ENCODE data around the gene PPP1R9A.

The PPP1R9A gene

DNA sequence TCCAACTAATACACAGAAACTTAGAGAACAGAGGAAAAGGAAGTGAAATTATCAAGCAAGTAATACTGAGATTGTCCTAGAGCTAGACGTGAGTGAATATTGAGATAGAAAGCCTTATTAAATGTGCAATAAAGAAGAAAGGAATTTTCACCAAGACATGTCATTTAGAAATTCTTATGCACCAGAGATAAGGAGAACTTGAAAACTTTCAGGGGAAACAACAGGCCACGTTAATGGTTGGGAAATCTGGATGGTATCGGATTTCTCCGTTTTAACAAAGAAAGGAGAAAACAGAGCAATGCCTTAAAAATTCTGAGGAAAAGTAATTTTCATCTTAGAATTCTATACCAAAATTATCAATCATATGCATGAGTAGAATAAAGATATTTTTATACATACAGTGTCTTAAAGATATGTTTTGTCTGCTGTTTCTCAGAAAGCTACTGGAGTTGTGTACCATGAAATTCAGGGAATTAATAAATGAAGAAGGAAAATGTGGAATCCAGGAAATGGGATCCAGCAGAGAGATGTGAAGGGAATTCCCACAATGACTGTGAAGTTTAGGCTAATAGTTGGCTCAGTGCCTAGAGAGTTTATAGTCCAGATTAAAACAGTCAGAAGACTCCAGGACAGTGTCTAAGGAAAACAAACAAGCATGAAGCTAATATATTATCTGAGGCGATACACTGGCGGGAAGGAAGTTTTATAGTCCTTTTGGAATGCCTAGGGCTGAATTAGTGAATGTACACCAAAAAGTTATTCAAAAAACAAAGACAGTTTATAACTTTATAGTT lies 159.5 kb downstream of the PPP1R9A start:
- DNase-seq, result no peak

DNA sequence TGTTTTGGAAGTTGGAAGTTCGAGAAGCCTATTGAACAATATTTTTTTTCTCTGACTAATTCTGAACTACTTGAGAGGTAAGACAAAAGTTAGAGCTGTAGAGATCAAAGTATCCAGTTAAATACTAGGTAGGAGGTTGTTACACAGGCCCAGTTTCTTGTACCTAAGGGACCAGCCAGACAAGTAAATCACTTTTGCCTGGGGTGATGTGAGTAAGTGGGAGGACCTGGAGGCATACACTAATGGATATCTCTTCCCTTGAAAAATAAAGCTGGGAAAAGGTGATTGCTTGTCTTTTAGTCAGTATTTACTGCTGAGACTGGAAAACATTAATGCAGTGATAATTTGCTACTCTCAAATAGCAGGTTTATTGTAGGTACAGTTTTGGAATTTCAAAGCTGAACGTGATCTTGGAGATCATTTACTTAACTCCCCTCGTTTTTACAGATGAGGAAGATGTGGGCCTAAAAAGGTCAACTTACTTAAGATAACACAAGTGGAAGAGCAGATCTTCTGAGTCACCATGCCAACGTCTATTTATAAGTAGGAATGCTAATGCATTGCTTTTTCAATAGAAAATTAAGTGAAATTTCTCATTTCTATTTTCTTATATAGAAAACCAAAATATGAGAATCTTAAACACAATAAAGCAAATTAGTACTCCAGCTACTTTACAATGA lies 181.3 kb downstream of the PPP1R9A start:
- DNase-seq (no peak), ATAC-seq (no peak)
- no peaks in the 10 kb centered on the region for H3K9me3 Mint-ChIP-seq
- no peaks in the 10 kb centered on the region for H3K4me1 Mint-ChIP-seq
- H3K4me3 Mint-ChIP-seq, result no peak overlapping the region
- H3K27me3 Mint-ChIP-seq, result no peaks in the 10 kb centered on the region
- no peak overlapping the region for H3K27ac Mint-ChIP-seq

More for the DNA sequence above, 159.5 kb downstream of the PPP1R9A start:
- Mint-ChIP-seq H3K9me3 (no peaks in the 10 kb centered on the region), H3K4me3 (no peak overlapping the region), H3K27me3 (no peaks in the 10 kb centered on the region), H3K27ac (no peak overlapping the region), H3K4me1 (no peaks in the 10 kb centered on the region)
- no peak for ATAC-seq

DNA sequence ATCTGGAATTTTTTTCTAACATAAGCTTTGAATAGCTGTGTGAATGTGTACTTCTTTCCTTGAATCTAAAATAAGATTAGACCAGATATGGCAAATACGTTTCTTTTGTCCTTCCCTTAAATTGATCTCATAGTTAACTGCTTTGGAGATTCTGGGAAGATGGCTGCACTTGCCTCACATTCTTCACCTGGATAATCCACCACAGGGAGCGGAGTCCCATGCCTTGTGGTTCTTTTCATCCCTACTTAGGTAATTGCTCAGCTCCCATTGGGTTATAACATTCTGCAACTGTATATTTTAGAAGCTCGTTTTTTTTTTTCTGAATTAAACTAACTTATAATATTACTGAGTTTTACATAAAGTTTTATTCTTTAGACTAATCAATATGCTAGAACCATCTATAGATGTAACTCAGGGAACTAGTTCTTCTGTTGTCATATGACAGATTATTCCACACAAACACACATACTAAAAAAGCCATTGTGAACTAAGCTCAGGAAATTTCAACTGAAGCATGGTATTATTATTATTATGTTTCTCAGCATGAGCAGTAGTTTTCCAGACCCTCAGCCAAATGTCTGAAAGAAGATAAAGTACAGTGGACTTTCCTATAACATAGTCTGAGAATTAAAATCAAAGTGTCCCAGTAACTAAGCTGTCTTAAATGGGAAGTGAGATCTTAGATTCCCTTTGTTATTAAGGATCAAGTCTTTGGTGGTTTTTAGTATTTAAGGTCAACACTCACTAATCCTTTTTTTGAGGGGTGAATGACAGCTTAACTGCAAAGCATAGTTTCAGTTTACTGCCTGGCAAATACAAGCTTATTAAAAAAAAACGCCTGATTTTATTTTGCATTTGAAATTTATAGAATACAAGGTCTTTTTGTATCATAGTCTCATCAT lies 182.3 kb downstream of the PPP1R9A start:
- Mint-ChIP-seq H3K27ac (no peak overlapping the region), H3K4me1 (no peaks in the 10 kb centered on the region), H3K4me3 (no peak overlapping the region), H3K9me3 (no peaks in the 10 kb centered on the region), H3K27me3 (no peaks in the 10 kb centered on the region)
- no peak for ATAC-seq
- no peak for DNase-seq

DNA sequence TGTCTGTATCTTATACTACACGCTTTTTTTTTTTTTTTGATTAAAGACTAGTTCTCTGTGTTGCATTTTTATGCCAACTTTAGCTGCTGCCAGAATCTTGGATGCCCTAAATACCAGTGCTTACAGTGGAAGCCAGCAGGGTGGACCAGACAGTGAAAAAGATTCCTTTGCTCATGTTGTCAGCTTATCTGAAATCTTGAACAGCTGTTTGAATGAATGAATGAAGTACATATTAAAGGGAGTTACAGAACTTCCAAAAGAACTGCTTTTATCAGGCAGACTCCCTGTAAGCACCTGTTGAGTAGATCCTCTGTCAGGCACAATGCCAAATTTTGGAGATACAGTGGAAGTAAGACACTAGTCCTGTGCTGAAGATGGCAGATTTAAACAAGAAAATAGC lies 184.9 kb downstream of the PPP1R9A start:
- ATAC-seq, result no peak
- no peak for DNase-seq
- H3K9me3 Mint-ChIP-seq, result no peaks in the 10 kb centered on the region
- H3K27ac Mint-ChIP-seq, result no peak overlapping the region
- no peaks in the 10 kb centered on the region for H3K4me1 Mint-ChIP-seq
- no peak overlapping the region for H3K4me3 Mint-ChIP-seq
- no peaks in the 10 kb centered on the region for H3K27me3 Mint-ChIP-seq

DNA sequence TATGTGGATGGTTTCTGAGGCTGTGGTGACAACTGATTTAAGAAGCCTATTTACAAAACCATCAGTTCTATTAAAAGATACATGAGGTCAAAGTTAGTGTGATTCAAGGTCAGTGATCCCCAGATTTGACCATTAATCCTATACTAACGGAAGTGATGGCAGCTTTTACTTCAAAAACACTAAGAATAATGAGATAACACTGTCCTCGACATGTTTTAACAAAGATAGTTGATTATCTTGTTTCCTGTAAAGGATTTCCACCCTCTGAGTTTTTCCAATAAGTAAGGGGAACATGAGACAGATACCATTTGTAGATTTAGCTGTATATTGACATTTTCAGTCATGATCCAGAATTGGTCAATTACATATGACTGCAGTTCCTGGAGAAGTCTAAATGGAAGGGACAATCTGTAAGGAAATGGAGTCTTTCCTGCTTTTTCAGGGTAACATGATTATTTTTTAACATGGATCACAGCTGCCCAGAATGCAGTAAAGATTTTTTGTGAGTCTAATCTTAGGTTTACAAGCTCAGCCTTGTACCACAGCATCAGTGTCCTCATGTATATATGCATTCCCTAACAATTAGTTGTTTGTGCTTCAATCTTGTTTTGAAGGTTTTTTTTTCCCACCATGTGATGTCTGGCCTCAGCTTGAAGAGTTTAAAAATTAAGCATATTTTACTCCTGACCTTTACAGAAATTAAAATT lies 188.0 kb downstream of the PPP1R9A start:
- no peak overlapping the region for H3K4me3 Mint-ChIP-seq
- no peak overlapping the region for H3K27ac Mint-ChIP-seq
- ATAC-seq (no peak), DNase-seq (no peak)
- H3K27me3 Mint-ChIP-seq, result no peaks in the 10 kb centered on the region
- H3K4me1 Mint-ChIP-seq, result no peaks in the 10 kb centered on the region
- no peaks in the 10 kb centered on the region for H3K9me3 Mint-ChIP-seq

DNA sequence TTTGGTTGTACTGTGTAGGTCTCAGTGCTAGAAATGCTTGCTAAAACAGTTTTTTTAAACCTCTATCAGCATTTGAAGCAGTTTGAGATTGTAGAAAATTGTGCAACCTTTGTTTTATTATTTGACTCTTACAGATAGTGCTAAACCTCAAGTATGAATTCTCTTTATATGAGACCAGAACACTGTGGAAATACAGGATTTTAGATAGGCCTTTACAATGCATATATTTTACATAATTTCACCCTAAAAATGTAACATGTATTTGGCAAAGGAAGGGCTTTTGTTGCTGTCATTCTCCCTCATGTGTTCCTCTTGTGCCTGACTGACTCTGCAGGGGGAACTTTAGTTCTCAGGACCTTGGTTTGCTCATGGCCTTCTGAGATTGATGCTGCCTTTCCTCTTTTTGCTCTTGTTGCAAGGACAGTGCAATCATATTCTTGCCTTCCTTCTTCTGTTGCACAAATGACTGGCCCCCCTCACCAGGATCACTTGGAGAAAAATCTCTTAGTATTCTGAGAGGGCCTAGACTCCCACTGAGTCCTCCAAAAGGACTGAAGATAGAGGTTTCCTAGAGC lies 188.7 kb downstream of the PPP1R9A start:
- no peaks in the 10 kb centered on the region for H3K9me3 Mint-ChIP-seq
- no peak overlapping the region for H3K27ac Mint-ChIP-seq
- DNase-seq, result no peak
- no peaks in the 10 kb centered on the region for H3K4me1 Mint-ChIP-seq
- H3K4me3 Mint-ChIP-seq, result no peak overlapping the region
- no peaks in the 10 kb centered on the region for H3K27me3 Mint-ChIP-seq
- ATAC-seq, result no peak

DNA sequence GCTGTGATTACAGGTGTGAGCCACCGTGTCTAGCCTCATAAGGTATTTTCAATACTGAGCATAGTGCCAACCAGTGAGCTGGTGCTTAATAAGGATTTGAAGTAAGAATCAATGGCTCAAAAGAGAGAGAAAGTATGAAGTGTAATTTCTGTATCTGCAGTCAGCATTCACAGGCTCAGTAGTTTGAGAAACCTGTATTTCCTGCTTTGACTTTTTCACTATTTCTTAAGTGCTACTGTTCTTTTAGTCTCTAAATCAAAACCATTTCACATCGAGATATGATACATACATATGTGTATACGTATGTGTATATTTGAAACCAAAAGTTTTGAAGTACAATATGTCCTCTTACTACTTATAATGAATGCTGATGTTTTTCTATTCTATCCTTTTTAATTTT lies 189.9 kb downstream of the PPP1R9A start:
- no peak for ATAC-seq
- no peak for DNase-seq
- H3K27me3 Mint-ChIP-seq, result no peaks in the 10 kb centered on the region
- H3K4me1 Mint-ChIP-seq, result no peaks in the 10 kb centered on the region
- H3K27ac Mint-ChIP-seq, result no peak overlapping the region
- H3K9me3 Mint-ChIP-seq, result no peaks in the 10 kb centered on the region
- H3K4me3 Mint-ChIP-seq, result no peak overlapping the region

DNA sequence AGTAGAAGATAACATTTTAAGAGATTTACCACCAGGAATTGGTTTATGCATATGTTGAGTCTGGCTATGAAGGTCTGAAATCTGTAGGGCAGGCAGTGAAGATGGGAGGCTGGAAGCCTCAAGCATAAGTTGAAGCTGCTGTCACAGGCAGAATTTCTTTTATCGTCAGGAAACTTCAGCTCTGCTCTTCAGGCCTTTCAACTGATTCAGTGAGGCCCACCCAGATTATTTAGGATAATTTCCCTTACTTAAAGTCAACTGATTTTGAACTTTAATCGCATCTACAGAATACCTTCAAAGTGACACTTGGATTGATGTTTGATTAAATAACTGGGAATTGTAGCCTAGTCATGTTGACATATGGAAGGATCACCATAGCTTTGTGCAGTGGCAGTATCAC lies 190.5 kb downstream of the PPP1R9A start:
- no peaks in the 10 kb centered on the region for H3K9me3 Mint-ChIP-seq
- no peaks in the 10 kb centered on the region for H3K27me3 Mint-ChIP-seq
- DNase-seq (no peak), ATAC-seq (no peak)
- H3K4me1 Mint-ChIP-seq, result no peaks in the 10 kb centered on the region
- H3K4me3 Mint-ChIP-seq, result no peak overlapping the region
- no peak overlapping the region for H3K27ac Mint-ChIP-seq

DNA sequence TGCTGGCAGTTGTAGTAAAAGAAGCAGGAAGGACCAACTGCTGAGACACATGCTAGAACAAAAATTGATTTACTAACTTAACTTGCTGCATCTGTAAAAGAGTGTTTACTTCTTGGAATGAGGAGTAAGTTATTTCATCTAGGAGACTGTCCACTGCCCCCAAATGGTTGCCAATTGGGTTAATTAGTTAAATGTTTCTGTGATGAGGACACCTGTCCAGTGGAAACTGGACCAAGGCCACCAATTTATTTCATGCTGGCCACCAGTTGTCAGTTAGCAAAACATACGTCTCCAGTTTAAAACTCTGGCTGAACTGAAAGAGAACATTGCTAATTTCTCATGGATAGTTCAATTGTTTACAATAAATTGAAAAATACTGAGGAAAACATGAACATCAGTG lies 191.7 kb downstream of the PPP1R9A start:
- Mint-ChIP-seq H3K27ac (no peak overlapping the region), H3K4me3 (no peak overlapping the region), H3K4me1 (no peaks in the 10 kb centered on the region), H3K9me3 (no peaks in the 10 kb centered on the region), H3K27me3 (no peaks in the 10 kb centered on the region)
- ATAC-seq (no peak), DNase-seq (no peak)

DNA sequence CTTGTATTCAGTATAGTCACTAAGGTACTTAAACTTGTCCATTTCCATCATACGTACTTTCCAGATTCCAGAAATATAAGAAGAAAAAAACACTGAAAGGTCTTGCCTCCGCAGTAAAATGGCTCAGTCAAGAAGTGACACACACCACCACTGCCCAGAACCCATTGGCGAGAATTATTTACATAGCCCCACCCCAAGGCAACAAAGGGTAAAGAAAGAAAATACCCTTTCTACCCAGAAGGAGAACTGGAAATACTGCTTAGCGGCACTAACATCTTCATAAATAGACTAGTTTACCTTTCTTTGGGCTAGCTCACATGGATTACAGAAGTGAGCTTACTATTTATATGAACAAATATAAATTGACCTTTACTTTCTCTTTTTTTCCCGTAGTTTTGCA lies 194.0 kb downstream of the PPP1R9A start:
- Mint-ChIP-seq H3K27ac (no peak overlapping the region), H3K9me3 (no peaks in the 10 kb centered on the region), H3K27me3 (no peaks in the 10 kb centered on the region), H3K4me1 (no peaks in the 10 kb centered on the region), H3K4me3 (no peak overlapping the region)
- no peak for ATAC-seq
- DNase-seq, result no peak

DNA sequence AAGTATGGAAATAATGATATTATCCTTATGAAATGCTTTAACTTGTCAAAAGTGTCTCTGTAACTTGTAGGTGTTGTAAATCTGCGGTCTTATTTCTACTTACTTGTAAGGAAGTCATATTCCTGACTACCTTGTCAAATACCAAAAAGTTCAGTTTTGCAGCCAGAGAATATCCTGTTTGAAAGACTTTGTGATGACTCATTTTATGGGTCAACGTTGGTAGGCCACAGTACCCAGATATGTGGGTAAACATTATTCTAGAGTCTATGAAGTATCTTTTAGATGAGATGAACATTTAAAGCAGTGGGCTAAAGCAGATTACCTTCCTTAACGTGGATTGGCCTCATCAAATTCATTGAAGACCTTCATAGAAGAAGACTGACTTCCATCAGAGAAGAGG lies 195.3 kb downstream of the PPP1R9A start:
- no peak for DNase-seq

DNA sequence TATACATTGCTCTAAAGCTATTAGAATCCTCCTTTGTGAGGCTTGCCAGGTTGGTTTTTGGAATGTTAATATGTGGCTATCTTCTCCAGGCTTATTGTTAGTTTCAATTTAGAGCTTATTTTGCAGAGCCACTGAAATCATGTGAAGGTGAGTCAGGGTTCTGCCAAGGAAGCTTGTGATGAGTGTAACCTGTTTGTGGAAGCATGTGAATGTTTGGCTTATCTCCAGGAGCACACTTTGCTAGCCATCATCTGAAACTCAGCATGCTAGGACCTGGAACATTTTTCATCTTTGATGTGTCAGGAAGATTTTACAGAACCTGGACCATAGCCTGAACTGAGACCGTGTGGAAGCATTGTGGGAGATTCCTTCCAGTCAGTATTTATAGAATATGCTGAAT lies 197.3 kb downstream of the PPP1R9A start:
- H3K4me3 Mint-ChIP-seq, result no peak overlapping the region
- no peak overlapping the region for H3K27ac Mint-ChIP-seq
- no peaks in the 10 kb centered on the region for H3K9me3 Mint-ChIP-seq
- DNase-seq, result no peak
- H3K27me3 Mint-ChIP-seq, result peaks cover 5% of the 10 kb centered on the region
- no peak for ATAC-seq
- H3K4me1 Mint-ChIP-seq, result no peaks in the 10 kb centered on the region

More for the DNA sequence above, 195.3 kb downstream of the PPP1R9A start:
- Mint-ChIP-seq H3K27me3 (no peaks in the 10 kb centered on the region), H3K4me1 (no peaks in the 10 kb centered on the region), H3K27ac (no peak overlapping the region), H3K9me3 (no peaks in the 10 kb centered on the region), H3K4me3 (no peak overlapping the region)
- ATAC-seq, result no peak

DNA sequence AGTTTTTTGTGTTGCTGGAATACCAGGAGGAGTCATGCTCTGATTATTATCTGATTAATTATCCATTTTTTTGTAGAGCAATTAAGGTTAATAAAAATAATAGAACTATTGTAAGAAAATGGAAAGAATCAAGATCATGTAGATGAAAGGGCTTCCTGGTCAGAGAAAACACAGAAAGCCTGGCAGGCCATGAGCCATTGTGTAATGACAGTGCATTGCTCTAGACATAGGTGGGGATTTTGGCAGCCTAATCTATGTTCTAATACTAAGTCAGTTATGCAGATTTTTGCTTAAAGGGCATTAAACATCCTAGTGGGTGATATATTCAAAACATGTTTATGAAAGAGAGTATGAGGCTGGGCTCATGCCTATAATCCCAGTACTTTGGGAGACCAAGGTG lies 198.2 kb downstream of the PPP1R9A start:
- Mint-ChIP-seq H3K27ac (no peak overlapping the region), H3K9me3 (no peaks in the 10 kb centered on the region), H3K4me3 (no peak overlapping the region), H3K4me1 (no peaks in the 10 kb centered on the region), H3K27me3 (peaks cover 5% of the 10 kb centered on the region)
- DNase-seq (no peak), ATAC-seq (no peak)

DNA sequence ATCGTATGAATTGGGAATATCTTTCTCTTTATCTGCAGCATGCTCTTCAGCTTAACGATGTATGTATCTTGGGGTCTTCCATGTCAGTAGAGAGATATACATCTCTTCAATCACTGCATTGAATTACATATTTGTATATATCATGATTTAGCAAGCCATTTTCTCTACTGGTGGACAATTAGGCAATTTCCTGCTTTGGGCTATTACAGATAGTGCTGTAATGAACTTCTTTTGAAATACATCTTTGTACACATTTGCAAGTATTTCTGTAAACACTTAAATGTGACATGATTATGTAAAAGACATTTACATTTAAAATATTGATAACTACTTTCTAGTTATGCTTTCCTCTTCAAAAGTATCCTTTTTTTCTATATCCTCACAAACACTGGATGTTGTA lies 199.0 kb downstream of the PPP1R9A start:
- Mint-ChIP-seq H3K27ac (no peak overlapping the region), H3K9me3 (no peaks in the 10 kb centered on the region), H3K4me3 (no peak overlapping the region), H3K27me3 (peaks cover 6% of the 10 kb centered on the region), H3K4me1 (no peaks in the 10 kb centered on the region)
- no peak for DNase-seq
- ATAC-seq, result no peak

DNA sequence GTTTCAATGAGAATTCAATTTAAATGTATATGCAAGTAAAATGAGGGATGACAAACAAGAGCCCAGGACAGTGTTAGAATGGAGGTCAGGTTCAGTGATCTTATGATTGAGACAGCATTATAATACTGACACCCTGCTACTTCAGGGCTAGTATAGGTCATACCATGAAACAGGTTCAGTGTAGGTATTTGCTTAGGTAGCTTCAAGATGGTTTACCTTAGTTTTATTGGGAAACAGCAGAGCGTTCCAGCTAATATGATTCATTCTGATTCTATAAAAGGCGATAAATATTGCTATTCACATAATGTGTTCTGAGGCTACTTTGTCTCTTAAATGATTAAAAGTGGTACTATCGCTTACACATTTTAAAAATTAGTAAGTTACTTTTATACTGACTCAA lies 203.3 kb downstream of the PPP1R9A start:
- DNase-seq (no peak), ATAC-seq (no peak)
- H3K27ac Mint-ChIP-seq, result no peak overlapping the region
- no peaks in the 10 kb centered on the region for H3K9me3 Mint-ChIP-seq
- H3K4me3 Mint-ChIP-seq, result no peak overlapping the region
- no peaks in the 10 kb centered on the region for H3K4me1 Mint-ChIP-seq
- peaks cover 16% of the 10 kb centered on the region for H3K27me3 Mint-ChIP-seq

Data from stimulated activated naive CD8-positive, alpha-beta T cell treated with anti-CD3 and anti-CD28 coated beads, Interleukin-15, amount 100 ng/mL, for 72 hours (primary cell).